GM12891 (cell line): Measurements from ENCODE around the gene FKBP3.

ENCODE experiments used
- POLR2A ChIP-seq: IDR thresholded peaks from 2 replicates; pipeline ENCODE4 v1.6.1; 2011; ENCODE audit warnings: low read depth, low read length, control low read depth
- POLR2AphosphoS5 ChIP-seq: IDR thresholded peaks from 2 replicates; pipeline ENCODE4 v1.6.1; 2011; ENCODE audit warnings: low read depth, low read length, control low read depth
- SPI1 ChIP-seq: IDR thresholded peaks from 2 replicates; pipeline ENCODE4 v1.6.1; 2011; ENCODE audit warnings: low read depth, low read length, control low read depth
- TAF1 ChIP-seq: IDR thresholded peaks from 2 replicates; pipeline ENCODE4 v1.6.1; 2011; ENCODE audit warnings: low read depth, low read length, control low read depth

DNA sequence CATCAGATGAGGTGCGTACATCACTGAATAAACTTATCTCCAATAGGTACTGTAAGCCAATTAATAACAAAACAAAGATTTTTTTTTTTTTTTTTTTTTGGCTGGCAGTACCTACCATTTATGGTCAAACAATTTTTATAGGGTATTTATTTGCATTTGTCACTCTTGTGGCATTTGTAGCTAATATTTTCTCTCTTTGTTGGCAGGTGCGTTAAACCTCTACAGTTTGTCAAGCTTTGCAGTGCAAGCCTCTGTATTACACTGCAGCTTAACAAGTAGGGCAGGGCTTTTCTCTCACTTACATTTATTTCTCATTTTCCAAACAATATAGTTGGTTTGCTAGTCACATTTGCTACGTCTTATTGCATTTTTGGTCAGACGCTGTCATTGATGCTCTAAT lies 38.1 kb downstream of the FKBP3 start:
- TF ChIP-seq POLR2A (no peak), POLR2AphosphoS5 (no peak), TAF1 (no peak), SPI1 (no peak)
